ENCODE results near the gene ADD1.
A peak's percentile ranks its signal among the peaks of the same experiment; 100 is the strongest.

The ADD1 gene

GRCh38 chr4:2843263-2843940, at the start of gene ADD1:
Gene ADD1, plus strand, starts transcription at chr4:2843844. Its CDS starts 32,072 bp downstream, at chr4:2875916.
- DNase-seq, result peak; percentile 85

GRCh38 chr4:2794486-2795299, 49.0 kb upstream of the ADD1 start:
- DNase-seq, result peak; percentile 48

GRCh38 chr4:2795300-2795892, 48.2 kb upstream of the ADD1 start:
- DNase-seq, result no peak

DNA sequence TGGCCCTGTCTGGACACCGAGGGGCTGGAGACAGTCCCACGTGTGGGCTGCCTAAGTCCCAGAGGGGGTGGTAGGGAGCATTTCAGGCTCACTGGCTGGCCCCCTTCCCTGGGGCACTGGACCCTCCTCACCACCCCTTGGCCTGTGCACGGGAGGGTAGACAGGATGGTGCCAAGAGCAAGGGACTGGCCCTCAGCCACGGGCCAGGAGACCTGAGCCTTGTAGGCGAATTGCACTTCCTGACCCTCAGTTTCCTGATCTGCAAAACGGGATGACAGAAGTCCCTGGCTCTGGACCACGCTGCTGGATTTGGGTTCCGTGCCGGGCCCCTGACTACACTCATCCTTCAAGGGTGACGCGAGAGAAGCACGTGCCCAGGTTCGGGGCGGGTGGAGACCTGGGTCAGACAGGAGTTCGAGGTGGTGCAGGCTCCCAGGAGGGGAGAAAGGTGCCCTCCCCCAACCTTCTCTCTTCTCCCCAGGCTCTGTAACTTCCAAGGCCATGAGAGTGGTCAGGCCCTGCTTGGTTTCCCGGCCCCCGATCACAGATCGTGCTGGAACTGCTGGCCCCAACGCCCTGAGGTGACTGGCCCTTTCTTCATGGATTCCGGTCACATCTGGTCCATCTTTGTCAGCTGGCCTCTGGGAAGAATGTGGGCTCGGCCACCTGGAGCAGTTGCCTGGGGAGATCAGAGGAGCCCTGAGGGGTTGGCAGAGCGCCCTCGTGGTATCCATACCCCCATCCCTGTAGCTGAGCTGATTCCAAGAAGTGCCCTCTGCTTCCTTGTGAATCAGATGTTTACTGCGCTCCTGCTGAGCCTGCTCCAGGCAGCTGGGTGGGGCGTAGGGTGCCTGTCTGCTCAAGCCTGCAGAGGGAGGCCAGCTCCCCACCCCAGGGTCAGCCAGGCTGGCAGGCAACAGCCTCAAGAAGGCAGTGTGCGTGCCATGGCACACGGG, 47.5 kb upstream of the ADD1 start:
- peak; percentile 80 for DNase-seq

DNA sequence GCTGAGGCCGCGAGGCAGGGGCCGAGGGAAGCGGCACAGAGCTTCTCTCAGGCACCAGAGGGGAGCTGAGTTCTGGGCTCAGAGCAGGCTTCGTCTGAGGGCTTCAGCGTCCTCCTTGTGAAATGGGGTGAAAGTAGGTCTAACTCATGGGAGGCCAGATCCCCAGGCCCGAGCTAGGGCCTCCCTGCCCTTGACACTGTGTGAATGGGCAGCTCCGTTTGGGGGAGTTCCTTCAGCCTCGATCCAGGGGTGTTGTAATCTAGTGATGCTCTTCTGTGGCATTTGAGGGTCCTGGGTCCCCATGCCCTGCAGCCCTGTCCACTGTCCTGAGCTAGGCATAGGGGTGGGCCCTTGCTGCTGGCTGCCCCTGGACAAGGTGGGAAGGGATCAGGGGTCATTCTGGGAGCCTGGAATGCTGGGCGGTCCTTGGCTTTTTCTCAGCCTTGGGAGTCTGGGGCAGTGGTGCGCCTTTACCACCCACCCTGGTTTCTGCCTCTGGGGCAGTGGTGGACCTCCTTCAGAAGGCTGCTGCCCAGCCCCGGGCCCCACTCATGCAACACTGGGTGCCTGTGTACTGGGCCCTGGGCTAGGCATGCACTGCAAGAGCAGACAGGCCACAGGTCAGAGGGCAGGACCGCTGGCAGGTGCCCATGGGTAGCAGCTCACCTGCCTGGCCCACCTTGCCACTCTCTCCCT, 46.6 kb upstream of the ADD1 start:
- no peak for DNase-seq

DNA sequence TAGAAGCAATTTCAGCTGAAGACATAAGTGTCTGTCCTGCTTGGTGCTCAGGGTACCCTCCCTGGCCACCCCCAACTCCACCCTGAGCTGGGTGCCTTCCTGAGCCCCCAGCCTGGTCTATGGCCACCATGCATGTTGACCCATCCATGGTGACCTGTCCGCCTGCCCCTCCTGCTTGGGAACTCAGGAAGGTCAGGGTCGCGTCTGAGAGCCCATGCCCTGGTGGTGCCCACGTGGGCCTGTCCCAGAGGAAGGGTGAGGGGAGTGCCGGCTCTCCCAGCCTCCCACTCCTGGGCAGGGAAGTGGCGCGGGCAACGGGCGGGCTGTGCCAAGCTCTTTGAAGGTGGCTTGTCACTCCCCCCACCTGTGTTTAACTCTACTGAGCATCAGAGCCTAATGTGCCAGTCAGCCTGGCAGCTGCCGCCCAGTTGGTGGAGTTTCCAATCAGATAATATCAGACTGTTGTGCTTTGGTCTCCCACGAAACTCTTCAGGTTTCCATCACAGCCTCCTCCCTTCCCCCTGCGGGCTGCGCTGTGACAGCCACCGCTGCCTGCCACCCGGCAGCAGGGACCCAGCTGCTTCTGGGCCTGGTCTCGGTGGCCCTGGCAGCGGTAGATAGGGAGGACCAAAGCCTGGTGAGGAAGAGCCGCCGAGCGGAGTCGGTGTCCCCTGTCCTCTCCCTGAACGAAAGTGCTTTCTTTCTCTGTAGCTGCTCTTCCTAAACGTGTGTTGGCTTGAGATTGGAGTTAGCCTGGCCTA, 45.9 kb upstream of the ADD1 start:
- no peak for DNase-seq

DNA sequence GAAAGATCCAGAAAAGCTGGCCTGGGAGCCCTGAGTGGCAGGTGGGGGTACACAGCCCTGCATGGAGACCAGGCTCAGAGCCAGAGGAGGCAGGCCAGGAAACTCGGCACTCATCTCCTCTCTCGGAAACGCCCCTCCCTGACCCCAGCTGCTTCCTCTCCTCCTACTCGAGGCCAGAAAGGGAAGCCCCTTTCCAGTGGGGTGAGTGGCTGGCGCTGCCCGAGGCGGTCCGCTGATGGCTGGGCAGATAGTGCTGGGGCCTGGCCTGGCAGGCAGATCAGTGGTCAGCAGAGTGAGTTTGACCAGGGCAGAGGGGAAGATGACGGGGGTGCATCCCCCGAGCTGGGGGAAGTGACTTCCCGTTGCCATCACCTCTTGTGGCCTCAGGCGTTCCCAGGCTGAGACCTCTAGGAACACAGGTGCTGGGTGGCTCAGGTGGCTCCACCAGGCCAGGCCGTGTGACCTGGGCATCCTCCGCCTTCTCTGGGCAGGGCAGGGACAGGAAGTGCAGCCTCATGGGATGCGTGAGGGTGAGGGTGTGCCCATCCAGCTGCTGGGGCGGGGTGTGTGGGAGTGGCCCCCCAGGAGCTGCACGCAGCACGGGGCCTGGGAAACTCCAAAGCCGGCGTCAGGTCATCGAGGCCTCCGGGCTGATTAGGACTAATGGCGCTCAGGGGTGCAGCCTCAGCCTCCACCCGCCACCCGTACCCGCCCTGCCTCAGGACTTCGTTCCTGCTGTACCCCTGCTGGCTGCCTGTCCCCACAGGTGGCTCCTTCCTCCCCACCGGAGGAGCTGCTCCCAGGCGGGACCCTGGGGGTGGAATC, 45.0 kb upstream of the ADD1 start:
- DNase-seq, result peak; percentile 45

DNA sequence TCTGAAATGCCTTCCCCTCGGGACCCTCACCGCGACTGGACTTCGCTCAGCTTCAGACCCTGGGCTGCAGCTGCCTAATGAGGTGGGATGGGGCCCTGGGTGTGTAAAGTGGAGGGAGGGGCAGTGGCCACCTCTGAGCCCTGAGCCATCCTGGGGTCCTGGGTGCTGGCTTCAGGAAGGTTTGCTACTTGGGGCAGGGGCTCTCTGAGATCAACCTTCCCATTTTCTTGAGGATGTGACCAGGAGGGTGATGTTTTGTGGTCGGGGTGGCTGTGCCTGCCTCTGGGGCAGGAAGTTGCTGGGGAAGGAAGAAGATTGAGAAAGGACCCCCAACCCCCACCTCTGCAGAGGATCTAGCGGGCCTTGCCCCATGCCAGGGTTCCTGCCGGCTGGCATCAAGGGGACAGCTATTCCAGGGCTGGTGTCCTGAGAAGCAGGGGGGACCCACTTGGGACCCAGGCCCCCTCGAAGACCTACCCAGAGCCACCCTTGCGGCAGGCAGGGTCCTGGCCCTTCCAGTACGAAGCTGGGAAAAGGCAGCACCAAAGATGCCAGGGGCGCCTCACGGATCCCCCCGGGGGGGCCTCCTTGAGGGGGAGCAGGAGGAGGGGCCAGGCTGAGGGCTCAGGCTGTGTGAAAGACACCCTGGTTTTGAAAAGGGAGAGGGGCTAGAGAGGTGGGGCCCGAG, 44.3 kb upstream of the ADD1 start:
- DNase-seq, result no peak

DNA sequence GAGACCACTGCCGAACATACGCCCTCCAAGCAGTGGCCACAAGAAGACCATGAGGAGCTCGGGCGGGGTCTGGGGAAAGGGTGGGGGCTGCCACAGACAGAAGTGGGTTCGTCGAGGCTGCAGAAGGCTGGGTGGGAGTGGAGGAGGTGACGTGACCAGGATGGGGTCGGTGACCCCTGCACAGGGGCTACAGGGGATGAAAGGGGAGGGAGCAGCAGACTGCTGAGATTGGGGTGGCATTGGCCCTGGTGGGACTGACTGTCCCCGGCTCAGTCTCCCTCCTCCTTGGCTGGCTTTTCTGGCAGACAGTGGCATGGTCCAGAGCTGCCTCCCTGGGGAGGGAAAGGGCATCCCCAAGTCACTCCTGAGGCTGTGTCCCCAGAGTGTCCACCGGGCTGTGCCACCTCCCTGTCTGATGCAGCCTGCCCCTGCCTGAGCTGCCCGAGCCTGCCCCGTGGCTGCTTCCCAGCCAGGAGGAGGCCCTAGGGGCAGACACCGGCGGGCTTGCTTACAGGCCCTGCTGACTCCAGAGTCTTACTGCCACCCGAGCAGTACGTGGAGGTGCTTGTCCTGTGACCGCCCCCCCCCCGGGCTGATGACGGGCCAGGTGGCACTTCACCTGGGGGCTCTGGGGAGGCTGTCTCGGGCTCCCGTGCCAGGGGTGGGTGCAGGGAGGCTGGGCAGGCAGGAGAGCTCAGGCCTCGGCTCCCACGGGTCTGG, 43.5 kb upstream of the ADD1 start:
- no peak for DNase-seq

GRCh38 chr4:2800691-2801596, 42.7 kb upstream of the ADD1 start:
- no peak for DNase-seq

GRCh38 chr4:2802618-2803531, 40.8 kb upstream of the ADD1 start:
- no peak for DNase-seq

DNA sequence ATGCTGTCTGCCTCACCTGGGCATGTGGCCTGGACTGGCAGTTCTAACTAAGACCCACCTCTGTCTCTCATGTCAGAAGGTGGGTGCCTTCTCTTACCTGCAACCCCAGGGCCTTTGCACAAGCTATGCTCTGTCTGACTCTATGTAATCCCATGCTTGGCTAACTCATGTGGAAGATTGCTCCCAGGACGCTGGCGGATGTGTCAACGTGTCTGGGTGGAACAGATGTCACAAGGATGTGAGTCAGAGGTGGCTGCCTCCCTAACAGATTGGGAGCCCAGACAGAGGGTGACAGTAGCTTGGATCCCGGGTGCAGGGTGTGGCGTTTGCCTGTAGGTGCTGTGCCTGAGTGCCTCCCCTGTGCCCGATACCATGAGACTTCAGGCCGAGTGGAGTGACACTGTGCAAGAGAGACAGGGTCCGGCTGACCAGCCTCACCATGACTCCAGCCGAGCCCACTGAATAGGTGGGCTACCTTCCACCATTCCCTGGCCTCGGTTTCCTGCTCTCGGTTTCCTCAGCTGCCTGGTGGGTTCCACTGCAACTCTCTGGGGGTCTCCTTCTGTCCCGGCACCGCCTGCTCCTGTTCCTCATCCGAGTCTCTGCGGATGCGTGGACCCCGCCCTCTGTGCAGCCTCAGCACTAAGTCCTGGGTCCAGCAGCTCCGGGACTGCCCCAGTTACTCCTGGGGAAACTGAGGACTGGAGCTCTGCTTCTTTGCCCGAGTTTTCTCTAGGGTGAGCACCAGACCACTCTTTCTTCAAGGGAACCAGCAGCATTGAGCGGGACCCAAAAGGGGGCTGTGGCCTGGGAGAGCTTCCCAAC, 39.8 kb upstream of the ADD1 start:
- DNase-seq, result peak; percentile 22

- DNase-seq, result no peak
Measured at GRCh38 chr4:2804449-2804972, 39.1 kb upstream of the ADD1 start.

GRCh38 chr4:2804973-2805501, 38.6 kb upstream of the ADD1 start:
- DNase-seq, result no peak

GRCh38 chr4:2805712-2806389, 37.8 kb upstream of the ADD1 start:
- no peak for DNase-seq

Data from NCI-H69 (cell line).